ENCODE measurements around the gene PCDH9.

PCDH9 gene

DNA sequence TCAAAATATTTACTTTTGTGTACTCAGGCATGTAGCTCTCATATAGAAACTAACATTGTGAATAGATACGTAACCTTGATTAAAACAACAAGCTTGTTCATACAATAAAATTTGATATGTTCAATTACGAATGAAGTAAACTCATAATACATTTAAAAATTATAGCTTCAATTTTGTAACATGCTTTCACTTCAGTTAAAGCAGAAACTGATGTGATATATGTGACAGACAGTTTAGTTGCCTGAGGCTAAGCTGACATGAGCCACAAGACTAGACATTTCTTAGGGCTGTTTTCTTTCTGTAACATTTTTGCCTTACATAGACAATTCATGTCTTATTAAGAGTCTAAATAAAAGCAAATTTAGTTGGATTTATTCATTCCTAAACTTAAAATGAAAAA lies 526.0 kb downstream of the PCDH9 start:
- Histone ChIP-seq H3K23ac (ENCODE audit: low read length) (no peak overlapping the region), H3K4me1 (ENCODE audit: control insufficient read depth in 1 of 2, insufficient read depth in 2 of 2, low read length in 2 of 2) (no peaks in the 10 kb centered on the region), H3K18ac (ENCODE audit: low read length) (no peak overlapping the region), H2BK120ac (ENCODE audit: insufficient read depth, low read length, poor library complexity) (no peak overlapping the region), H3K79me1 (ENCODE audit: low read length) (no peaks in the 10 kb centered on the region), H3K36me3 (ENCODE audit: control insufficient read depth in 1 of 2, insufficient read depth in 2 of 2, low read length in 2 of 2) (no peaks in the 10 kb centered on the region), H3K4me3 (ENCODE audit: low read depth, low read length) (no peak overlapping the region), H3K27ac (ENCODE audit: low read depth, low read length) (no peak overlapping the region), H3K9ac (ENCODE audit: low read length) (no peak overlapping the region), H2BK12ac (ENCODE audit: low read length) (no peak overlapping the region), H4K12ac (ENCODE audit: low read depth, low read length) (no peak overlapping the region), H3K79me2 (ENCODE audit: control insufficient read depth, insufficient read depth, low read length, poor library complexity) (no peaks in the 10 kb centered on the region), H2BK5ac (ENCODE audit: low read depth, low read length, poor library complexity) (no peak overlapping the region), H2AFZ (ENCODE audit: insufficient read depth, low read length, poor library complexity) (no peak overlapping the region), H3K27me3 (ENCODE audit: insufficient read depth, low read length) (no peaks in the 10 kb centered on the region), H2AK5ac (ENCODE audit: low read length) (no peak overlapping the region), H4K8ac (ENCODE audit: low read depth, low read length) (no peak overlapping the region), H3K14ac (ENCODE audit: low read length) (no peak overlapping the region), H3K4ac (ENCODE audit: low read depth, low read length) (no peak overlapping the region), H4K91ac (ENCODE audit: low read depth, low read length) (no peak overlapping the region), H3K4me2 (ENCODE audit: low read length) (no peak overlapping the region), H3K9me3 (ENCODE audit: insufficient read depth, low read depth, low read length) (no peaks in the 10 kb centered on the region)
- WGBS (ENCODE audit: extremely low coverage, insufficient coverage, insufficient read length) = no CpG with 5 or more reads among the region's 2 CpGs
- no peak for DNase-seq

DNA sequence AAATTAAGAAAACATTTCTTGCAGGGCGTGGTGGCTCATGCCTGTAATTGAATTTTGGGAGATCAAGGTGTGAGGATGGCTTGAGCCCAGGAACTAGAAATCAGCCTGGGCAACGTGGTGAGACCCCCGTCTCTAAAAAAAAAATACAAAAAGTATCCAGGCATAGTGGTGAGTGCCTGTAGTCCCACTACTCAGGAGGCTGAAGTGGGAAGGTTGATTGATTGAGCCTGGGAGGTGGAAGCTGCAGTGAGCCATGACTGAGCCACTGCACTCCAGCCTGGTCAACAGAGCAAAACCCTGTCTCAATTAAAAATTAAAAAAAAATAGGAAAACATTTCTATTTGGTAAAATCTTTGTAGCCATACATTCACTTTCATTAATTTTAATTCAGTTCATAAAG lies 526.5 kb downstream of the PCDH9 start:
- H3K79me1 ChIP-seq (ENCODE audit: low read length) = no peaks in the 10 kb centered on the region
- no peak for DNase-seq
- no peak overlapping the region for H2AK5ac ChIP-seq (ENCODE audit: low read length)
- no peak overlapping the region for H3K4ac ChIP-seq (ENCODE audit: low read depth, low read length)
- H3K36me3 ChIP-seq (ENCODE audit: control insufficient read depth in 1 of 2, insufficient read depth in 2 of 2, low read length in 2 of 2) = no peaks in the 10 kb centered on the region
- H3K9ac ChIP-seq (ENCODE audit: low read length) = no peak overlapping the region
- H3K4me2 ChIP-seq (ENCODE audit: low read length) = no peak overlapping the region
- H2BK5ac ChIP-seq (ENCODE audit: low read depth, low read length, poor library complexity) = no peak overlapping the region
- WGBS (ENCODE audit: extremely low coverage, insufficient coverage, insufficient read length) = no CpG with 5 or more reads among the region's 3 CpGs
- H3K4me3 ChIP-seq (ENCODE audit: low read depth, low read length) = no peak overlapping the region
- H3K23ac ChIP-seq (ENCODE audit: low read length) = no peak overlapping the region
- no peak overlapping the region for H3K27ac ChIP-seq (ENCODE audit: low read depth, low read length)
- no peak overlapping the region for H4K12ac ChIP-seq (ENCODE audit: low read depth, low read length)
- H2BK12ac ChIP-seq (ENCODE audit: low read length) = peak overlapping the region; percentile 40
- no peak overlapping the region for H4K8ac ChIP-seq (ENCODE audit: low read depth, low read length)
- no peaks in the 10 kb centered on the region for H3K27me3 ChIP-seq (ENCODE audit: insufficient read depth, low read length)
- no peaks in the 10 kb centered on the region for H3K4me1 ChIP-seq (ENCODE audit: control insufficient read depth in 1 of 2, insufficient read depth in 2 of 2, low read length in 2 of 2)
- no peak overlapping the region for H2BK120ac ChIP-seq (ENCODE audit: insufficient read depth, low read length, poor library complexity)
- H4K91ac ChIP-seq (ENCODE audit: low read depth, low read length) = no peak overlapping the region
- H2AFZ ChIP-seq (ENCODE audit: insufficient read depth, low read length, poor library complexity) = no peak overlapping the region
- no peak overlapping the region for H3K18ac ChIP-seq (ENCODE audit: low read length)
- no peaks in the 10 kb centered on the region for H3K9me3 ChIP-seq (ENCODE audit: insufficient read depth, low read depth, low read length)
- H3K79me2 ChIP-seq (ENCODE audit: control insufficient read depth, insufficient read depth, low read length, poor library complexity) = no peaks in the 10 kb centered on the region
- H3K14ac ChIP-seq (ENCODE audit: low read length) = no peak overlapping the region

DNA sequence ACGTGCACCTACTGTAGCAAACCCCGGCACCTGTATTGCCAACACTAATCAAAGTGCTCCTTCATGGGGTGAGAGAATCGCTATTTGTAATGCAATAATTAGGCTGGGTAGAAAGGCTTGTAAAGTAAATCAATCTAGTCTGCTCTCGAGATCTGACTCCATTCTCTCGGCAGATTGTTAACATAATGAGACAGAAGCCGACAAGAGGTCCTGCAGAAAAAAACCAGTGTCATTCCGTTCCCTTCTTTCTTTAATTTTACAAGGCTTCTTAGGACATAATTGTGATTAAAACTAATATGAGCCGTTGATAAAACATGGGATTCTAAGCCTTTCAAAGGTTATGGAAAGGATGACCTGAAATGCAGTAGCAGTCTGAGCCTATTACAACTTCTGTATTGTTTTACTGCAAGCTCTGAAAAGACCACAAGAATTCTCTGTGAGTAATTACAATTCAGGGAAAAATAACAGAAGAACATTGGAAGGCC lies 530.0 kb downstream of the PCDH9 start:
- Histone ChIP-seq H3K27me3 (ENCODE audit: insufficient read depth, low read length) (no peaks in the 10 kb centered on the region), H3K4ac (ENCODE audit: low read depth, low read length) (no peak overlapping the region), H2BK5ac (ENCODE audit: low read depth, low read length, poor library complexity) (no peak overlapping the region), H3K18ac (ENCODE audit: low read length) (no peak overlapping the region), H3K9ac (ENCODE audit: low read length) (no peak overlapping the region), H2AFZ (ENCODE audit: insufficient read depth, low read length, poor library complexity) (no peak overlapping the region), H3K23ac (ENCODE audit: low read length) (no peak overlapping the region), H4K8ac (ENCODE audit: low read depth, low read length) (no peak overlapping the region), H2BK120ac (ENCODE audit: insufficient read depth, low read length, poor library complexity) (no peak overlapping the region), H3K4me1 (ENCODE audit: control insufficient read depth in 1 of 2, insufficient read depth in 2 of 2, low read length in 2 of 2) (no peaks in the 10 kb centered on the region), H3K79me1 (ENCODE audit: low read length) (no peaks in the 10 kb centered on the region), H3K14ac (ENCODE audit: low read length) (no peak overlapping the region), H3K36me3 (ENCODE audit: control insufficient read depth in 1 of 2, insufficient read depth in 2 of 2, low read length in 2 of 2) (no peaks in the 10 kb centered on the region), H3K9me3 (ENCODE audit: insufficient read depth, low read depth, low read length) (no peaks in the 10 kb centered on the region), H2AK5ac (ENCODE audit: low read length) (no peak overlapping the region), H4K12ac (ENCODE audit: low read depth, low read length) (no peak overlapping the region), H2BK12ac (ENCODE audit: low read length) (no peak overlapping the region), H3K27ac (ENCODE audit: low read depth, low read length) (no peak overlapping the region), H4K91ac (ENCODE audit: low read depth, low read length) (no peak overlapping the region), H3K79me2 (ENCODE audit: control insufficient read depth, insufficient read depth, low read length, poor library complexity) (no peaks in the 10 kb centered on the region), H3K4me2 (ENCODE audit: low read length) (no peak overlapping the region), H3K4me3 (ENCODE audit: low read depth, low read length) (no peak overlapping the region)
- DNase-seq = no peak
- no CpG with 5 or more reads among the region's 8 CpGs for WGBS (ENCODE audit: extremely low coverage, insufficient coverage, insufficient read length)

DNA sequence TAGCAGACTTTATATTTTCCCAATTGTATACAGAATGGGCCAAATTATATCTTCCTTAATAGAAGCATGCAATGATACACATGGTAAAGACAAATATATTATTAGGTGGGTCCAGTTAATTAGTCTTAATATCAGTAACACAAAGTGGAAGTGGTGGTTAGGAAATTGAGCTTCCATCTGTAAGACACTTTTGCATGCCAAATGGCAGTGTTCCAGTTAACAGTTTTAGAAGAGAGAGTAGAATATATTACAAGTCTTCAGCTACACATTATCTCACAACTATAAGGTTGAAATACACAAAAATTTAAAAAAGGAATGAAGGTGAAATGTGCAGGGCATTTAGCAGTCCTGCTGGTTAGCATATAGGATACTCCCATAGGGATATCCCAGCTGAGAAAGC lies 536.5 kb downstream of the PCDH9 start:
- no peaks in the 10 kb centered on the region for H3K27me3 ChIP-seq (ENCODE audit: insufficient read depth, low read length)
- H2AK5ac ChIP-seq (ENCODE audit: low read length) = no peak overlapping the region
- DNase-seq = no peak
- no peak overlapping the region for H3K4ac ChIP-seq (ENCODE audit: low read depth, low read length)
- no peaks in the 10 kb centered on the region for H3K36me3 ChIP-seq (ENCODE audit: control insufficient read depth in 1 of 2, insufficient read depth in 2 of 2, low read length in 2 of 2)
- H4K12ac ChIP-seq (ENCODE audit: low read depth, low read length) = no peak overlapping the region
- no peak overlapping the region for H3K27ac ChIP-seq (ENCODE audit: low read depth, low read length)
- H3K14ac ChIP-seq (ENCODE audit: low read length) = no peak overlapping the region
- H3K4me3 ChIP-seq (ENCODE audit: low read depth, low read length) = no peak overlapping the region
- no peaks in the 10 kb centered on the region for H3K79me1 ChIP-seq (ENCODE audit: low read length)
- no peak overlapping the region for H2BK5ac ChIP-seq (ENCODE audit: low read depth, low read length, poor library complexity)
- no peak overlapping the region for H2BK12ac ChIP-seq (ENCODE audit: low read length)
- H4K8ac ChIP-seq (ENCODE audit: low read depth, low read length) = no peak overlapping the region
- H3K9me3 ChIP-seq (ENCODE audit: insufficient read depth, low read depth, low read length) = no peaks in the 10 kb centered on the region
- no peak overlapping the region for H3K4me2 ChIP-seq (ENCODE audit: low read length)
- H3K18ac ChIP-seq (ENCODE audit: low read length) = no peak overlapping the region
- no peak overlapping the region for H2BK120ac ChIP-seq (ENCODE audit: insufficient read depth, low read length, poor library complexity)
- H3K79me2 ChIP-seq (ENCODE audit: control insufficient read depth, insufficient read depth, low read length, poor library complexity) = no peaks in the 10 kb centered on the region
- H4K91ac ChIP-seq (ENCODE audit: low read depth, low read length) = no peak overlapping the region
- no peak overlapping the region for H2AFZ ChIP-seq (ENCODE audit: insufficient read depth, low read length, poor library complexity)
- no peak overlapping the region for H3K23ac ChIP-seq (ENCODE audit: low read length)
- no peak overlapping the region for H3K9ac ChIP-seq (ENCODE audit: low read length)
- H3K4me1 ChIP-seq (ENCODE audit: control insufficient read depth in 1 of 2, insufficient read depth in 2 of 2, low read length in 2 of 2) = no peaks in the 10 kb centered on the region

All from trophoblast cell (in vitro differentiated cells and primary cell).